Gastroesophageal sphincter (tissue), 3 donors: ENCODE results near the gene HHAT.

Experiments used
- EP300 ChIP-seq: sonication (generic); formaldehyde crosslinking; IDR thresholded peaks from one replicate; pipeline ENCODE4 v1.6.1; 2017; ENCODE audit warnings: antibody characterized with exemption, mild to moderate bottlenecking
- POLR2A ChIP-seq, 2 donors: fragments of 450-650 bp; IDR thresholded peaks; one replicate each; pipeline ENCODE4 v1.6.1; 2017; ENCODE audit warnings: antibody characterized with exemption in 2 of 2, mild to moderate bottlenecking in 2 of 2, moderate library complexity in 1 of 2
- POLR2AphosphoS5 ChIP-seq: sonication (generic); formaldehyde crosslinking; IDR thresholded peaks from one replicate; pipeline ENCODE4 v1.6.1; 2017; ENCODE audit warnings: antibody characterized with exemption
- TF ChIP-seq, protein P1 (sequence below), 4 experiments: fragments of 200-600 bp in 2 of 4; fragments of 450-650 bp in 2 of 4; sonication (generic) in 1 of 4; IDR thresholded peaks; one replicate each; pipeline ENCODE4 v1.5.1; 2017 to 2019; ENCODE audit warnings: antibody characterized with exemption in 4 of 4, mild to moderate bottlenecking in 2 of 4, moderate library complexity in 2 of 4

DNA sequence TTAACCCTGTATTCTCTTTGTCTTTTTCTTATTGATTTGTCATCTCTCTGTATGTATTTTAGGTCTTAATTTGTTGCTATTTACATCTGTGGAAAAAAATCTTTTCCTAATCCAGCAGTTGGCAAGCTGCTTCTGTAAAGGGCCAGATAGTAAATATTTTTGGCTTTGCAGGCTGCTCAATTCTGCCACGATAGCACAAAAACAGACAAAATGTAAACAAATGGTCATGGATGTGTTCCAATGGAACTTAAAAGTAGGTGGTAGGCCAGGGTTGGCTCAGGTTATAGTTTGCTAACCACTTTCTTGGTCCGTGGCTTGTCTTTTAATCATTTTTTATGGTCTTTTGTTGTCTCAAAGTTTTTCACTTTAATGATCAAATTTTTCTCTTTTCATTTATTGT is 371.8 kb downstream of the HHAT start:
- TF ChIP-seq EP300 (no peak), POLR2A (IDR thresholded peaks at IDR 0.05) (no peak), POLR2AphosphoS5 (no peak)
- TF ChIP-seq, protein P1, sequence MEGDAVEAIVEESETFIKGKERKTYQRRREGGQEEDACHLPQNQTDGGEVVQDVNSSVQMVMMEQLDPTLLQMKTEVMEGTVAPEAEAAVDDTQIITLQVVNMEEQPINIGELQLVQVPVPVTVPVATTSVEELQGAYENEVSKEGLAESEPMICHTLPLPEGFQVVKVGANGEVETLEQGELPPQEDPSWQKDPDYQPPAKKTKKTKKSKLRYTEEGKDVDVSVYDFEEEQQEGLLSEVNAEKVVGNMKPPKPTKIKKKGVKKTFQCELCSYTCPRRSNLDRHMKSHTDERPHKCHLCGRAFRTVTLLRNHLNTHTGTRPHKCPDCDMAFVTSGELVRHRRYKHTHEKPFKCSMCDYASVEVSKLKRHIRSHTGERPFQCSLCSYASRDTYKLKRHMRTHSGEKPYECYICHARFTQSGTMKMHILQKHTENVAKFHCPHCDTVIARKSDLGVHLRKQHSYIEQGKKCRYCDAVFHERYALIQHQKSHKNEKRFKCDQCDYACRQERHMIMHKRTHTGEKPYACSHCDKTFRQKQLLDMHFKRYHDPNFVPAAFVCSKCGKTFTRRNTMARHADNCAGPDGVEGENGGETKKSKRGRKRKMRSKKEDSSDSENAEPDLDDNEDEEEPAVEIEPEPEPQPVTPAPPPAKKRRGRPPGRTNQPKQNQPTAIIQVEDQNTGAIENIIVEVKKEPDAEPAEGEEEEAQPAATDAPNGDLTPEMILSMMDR (IDR thresholded peaks at IDR 0.05), result no peak
